Natural killer cell treated with Interleukin-12 subunit alpha and Interleukin-12 subunit beta and Interleukin-15 and Interleukin-18, amount 100 ng/mL, for 72 hours (primary cell): ENCODE data around the gene IMP3. TPM values are rescaled to one million over a fixed set of nuclear protein-coding genes. Genes with fewer than 3 reads are reported as not detected.
"Not testable (repeated sequence)": the region's sequence is repeated elsewhere in the genome, so short reads cannot be mapped to it uniquely, and the experiment has no call there.

Experiments
- ATAC-seq, 2 donors: fragments of 150-1000 bp; cut with Tn5 transposase in 1 of 2; sonication (Bioruptor Pico), chemical (Tn5 transposase) in 1 of 2; 2 replicates each; pipeline ENCODE4 v1.10.0; 2021
- DNase-seq: peaks from one replicate; pipeline ENCODE4 v3.0.0; 2022; ENCODE audit warnings: low spot score
- H3K27ac Mint-ChIP-seq, 2 donors: 1 replicate in 1 of 2; 2 replicates in 1 of 2; pipeline ENCODE4 v1.8.0; 2022; ENCODE audit warnings: mixed read lengths in 2 of 2, mild to moderate bottlenecking in 1 of 2, moderate library complexity in 1 of 2
- H3K27me3 Mint-ChIP-seq, 2 donors: 1 replicate in 1 of 2; 2 replicates in 1 of 2; pipeline ENCODE4 v1.8.0; 2022; ENCODE audit warnings: mixed read lengths in 2 of 2
- H3K36me3 Mint-ChIP-seq: one replicate; pipeline ENCODE4 v1.8.0; 2022; ENCODE audit warnings: mixed read lengths
- H3K4me1 Mint-ChIP-seq, 2 donors: 1 replicate in 1 of 2; 2 replicates in 1 of 2; pipeline ENCODE4 v1.8.0; 2022; ENCODE audit warnings: low read depth in 2 of 2, mixed read lengths in 2 of 2, mild to moderate bottlenecking in 1 of 2
- H3K4me3 Mint-ChIP-seq: one replicate; pipeline ENCODE4 v1.8.0; 2022; ENCODE audit warnings: mixed read lengths
- H3K9me3 Mint-ChIP-seq: 2 replicates; pipeline ENCODE4 v1.8.0; 2022; ENCODE audit warnings: mixed read lengths
- total RNA-seq, 2 donors: library from RNA; stranded (reverse); gene quantifications; one replicate each; pipeline ENCODE4 v1.2.3, GENCODE V29; 2022

IMP3 gene
- 100 to 1,000 TPM in 1 of 2 donors, 10 to 100 TPM in 1; 76.2 to 111 TPM for total RNA-seq

GRCh38 chr15:75639709-75640482 is at the start of gene IMP3:
Gene IMP3 (minus strand): TSS chr15:75640224. CDS start chr15:75640168, 56 bp downstream.
- no peaks in the 10 kb centered on the region for H3K27me3 Mint-ChIP-seq
- ATAC-seq (peak; percentile 97 to 98), DNase-seq (peak; percentile 97)
- peaks cover 12% of the 10 kb centered on the region for H3K36me3 Mint-ChIP-seq
- no peaks in the 10 kb centered on the region for H3K9me3 Mint-ChIP-seq
- H3K27ac Mint-ChIP-seq, result peak within 1 kb of the TSS; percentile 88 to 91
- H3K4me3 Mint-ChIP-seq, result peak within 1 kb of the TSS; percentile 97
- peaks cover 30 to 31% of the 10 kb centered on the region in 2 donors for H3K4me1 Mint-ChIP-seq

GRCh38 chr15:75689429-75689828 is 49.4 kb upstream of the IMP3 start:
- H3K4me1 Mint-ChIP-seq, H3K27ac Mint-ChIP-seq, H3K36me3 Mint-ChIP-seq, H3K4me3 Mint-ChIP-seq, H3K9me3 Mint-ChIP-seq, H3K27me3 Mint-ChIP-seq, DNase-seq: not testable (repeated sequence)
- peak in 1 of 2 donors; percentile 10 for ATAC-seq

- Mint-ChIP-seq H3K4me3 (no peak overlapping the region), H3K27ac (no peak overlapping the region), H3K9me3 (no peaks in the 10 kb centered on the region), H3K4me1 (peaks cover 4 to 6% of the 10 kb centered on the region in 2 donors), H3K36me3 (no peaks in the 10 kb centered on the region), H3K27me3 (peaks cover 6 to 8% of the 10 kb centered on the region in 2 donors)
- no peak for DNase-seq
- ATAC-seq, result no peak
Observed at GRCh38 chr15:75688831-75689230, 48.8 kb upstream of the IMP3 start.

GRCh38 chr15:75688278-75688557 is 48.2 kb upstream of the IMP3 start:
- H3K27ac Mint-ChIP-seq, result no peak overlapping the region
- peaks cover 4 to 6% of the 10 kb centered on the region in 2 donors for H3K4me1 Mint-ChIP-seq
- no peaks in the 10 kb centered on the region for H3K9me3 Mint-ChIP-seq
- DNase-seq (no peak), ATAC-seq (no peak)
- H3K36me3 Mint-ChIP-seq, result no peaks in the 10 kb centered on the region
- H3K27me3 Mint-ChIP-seq, result peaks cover 6 to 8% of the 10 kb centered on the region in 2 donors
- H3K4me3 Mint-ChIP-seq, result no peak overlapping the region

GRCh38 chr15:75687486-75688277 is 47.7 kb upstream of the IMP3 start:
- no peak for DNase-seq
- Mint-ChIP-seq H3K4me3 (no peak overlapping the region), H3K9me3 (no peaks in the 10 kb centered on the region), H3K27me3 (peaks cover 6 to 7% of the 10 kb centered on the region in 2 donors), H3K4me1 (peaks cover 4 to 6% of the 10 kb centered on the region in 2 donors), H3K27ac (no peak overlapping the region), H3K36me3 (no peaks in the 10 kb centered on the region)
- ATAC-seq, result no peak

GRCh38 chr15:75686212-75686642 is 46.2 kb upstream of the IMP3 start:
- not testable (repeated sequence) for H3K4me3 Mint-ChIP-seq, H3K27me3 Mint-ChIP-seq, H3K4me1 Mint-ChIP-seq, H3K27ac Mint-ChIP-seq, H3K36me3 Mint-ChIP-seq, H3K9me3 Mint-ChIP-seq
- DNase-seq, result peak; percentile 83
- ATAC-seq, result peak; percentile 67 to 77

- ATAC-seq, result no peak
- H3K4me3 Mint-ChIP-seq, result no peak overlapping the region
- H3K27me3 Mint-ChIP-seq, result no peaks in the 10 kb centered on the region
- no peaks in the 10 kb centered on the region for H3K9me3 Mint-ChIP-seq
- H3K27ac Mint-ChIP-seq, result no peak overlapping the region
- H3K4me1 Mint-ChIP-seq, result no peaks in the 10 kb centered on the region
- no peak for DNase-seq
- H3K36me3 Mint-ChIP-seq, result no peaks in the 10 kb centered on the region
Observed at GRCh38 chr15:75685195-75685594, 45.2 kb upstream of the IMP3 start.

- Mint-ChIP-seq H3K4me3 (no peak overlapping the region), H3K36me3 (no peaks in the 10 kb centered on the region)
- no peak for ATAC-seq
Observed at GRCh38 chr15:75684648-75685047, 44.6 kb upstream of the IMP3 start.

GRCh38 chr15:75683646-75684312 is 43.8 kb upstream of the IMP3 start:
- H3K36me3 Mint-ChIP-seq, H3K9me3 Mint-ChIP-seq, H3K27me3 Mint-ChIP-seq, DNase-seq, H3K27ac Mint-ChIP-seq, H3K4me1 Mint-ChIP-seq, H3K4me3 Mint-ChIP-seq: not testable (repeated sequence)
- peak; percentile 79 to 87 for ATAC-seq

More at GRCh38 chr15:75684648-75685047, 44.6 kb upstream of the IMP3 start:
- no peaks in the 10 kb centered on the region for H3K9me3 Mint-ChIP-seq
- H3K4me1 Mint-ChIP-seq, result no peaks in the 10 kb centered on the region
- no peaks in the 10 kb centered on the region for H3K27me3 Mint-ChIP-seq
- no peak overlapping the region for H3K27ac Mint-ChIP-seq
- no peak for DNase-seq

- Mint-ChIP-seq H3K9me3 (no peaks in the 10 kb centered on the region), H3K27ac (no peak overlapping the region), H3K4me3 (no peak overlapping the region), H3K4me1 (no peaks in the 10 kb centered on the region), H3K27me3 (no peaks in the 10 kb centered on the region), H3K36me3 (no peaks in the 10 kb centered on the region)
- DNase-seq (no peak), ATAC-seq (no peak)
Observed at GRCh38 chr15:75682181-75683135, 42.4 kb upstream of the IMP3 start.

- Mint-ChIP-seq H3K27ac (no peak overlapping the region), H3K9me3 (no peaks in the 10 kb centered on the region), H3K4me3 (no peak overlapping the region), H3K27me3 (no peaks in the 10 kb centered on the region), H3K36me3 (no peaks in the 10 kb centered on the region), H3K4me1 (no peaks in the 10 kb centered on the region)
- ATAC-seq (no peak), DNase-seq (no peak)
Observed at GRCh38 chr15:75680007-75680789, 40.2 kb upstream of the IMP3 start.

- not testable (repeated sequence) for H3K36me3 Mint-ChIP-seq, H3K27ac Mint-ChIP-seq, H3K4me1 Mint-ChIP-seq, ATAC-seq, H3K27me3 Mint-ChIP-seq, H3K9me3 Mint-ChIP-seq, DNase-seq, H3K4me3 Mint-ChIP-seq
Observed at GRCh38 chr15:75678324-75678690, 38.3 kb upstream of the IMP3 start.
